GM10266 (cell line): ENCODE results near the gene SMAD3.
A peak's percentile ranks its signal among the peaks of the same experiment; 100 is the strongest.
"Not testable (repeated sequence)": the region's sequence is repeated elsewhere in the genome, so short reads cannot be mapped to it uniquely, and the experiment has no call there.

ENCODE experiments used
- DNase-seq: peaks from one replicate; pipeline ENCODE4 v3.0.0; 2012; ENCODE audit errors: extremely low spot score
- TF ChIP-seq, protein P1 (sequence below): IDR thresholded peaks from 2 replicates; pipeline ENCODE4 v1.5.1; 2012; ENCODE audit warnings: mild to moderate bottlenecking, low read depth; ENCODE audit not compliant: control insufficient read depth, insufficient read depth; ENCODE audit errors: missing control alignments

SMAD3 gene

DNA sequence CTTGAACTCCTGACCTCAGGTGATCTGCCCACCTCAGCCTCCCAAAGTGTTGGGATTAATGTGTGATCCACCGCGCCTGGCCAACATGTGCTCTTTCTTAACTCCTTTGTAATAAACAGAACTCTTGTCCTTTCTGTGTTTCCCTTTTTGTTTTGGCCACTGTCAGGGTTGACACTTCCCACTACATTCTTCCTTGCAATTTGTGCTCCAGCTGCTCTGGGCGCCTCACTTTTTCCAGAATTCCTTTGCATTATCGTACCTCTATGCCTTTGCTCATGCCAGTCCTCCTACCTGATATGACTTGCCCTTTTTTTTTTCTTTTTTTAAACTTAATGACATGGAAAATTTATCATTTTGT, 38.8 kb upstream of the SMAD3 start:
- TF ChIP-seq, protein P1, sequence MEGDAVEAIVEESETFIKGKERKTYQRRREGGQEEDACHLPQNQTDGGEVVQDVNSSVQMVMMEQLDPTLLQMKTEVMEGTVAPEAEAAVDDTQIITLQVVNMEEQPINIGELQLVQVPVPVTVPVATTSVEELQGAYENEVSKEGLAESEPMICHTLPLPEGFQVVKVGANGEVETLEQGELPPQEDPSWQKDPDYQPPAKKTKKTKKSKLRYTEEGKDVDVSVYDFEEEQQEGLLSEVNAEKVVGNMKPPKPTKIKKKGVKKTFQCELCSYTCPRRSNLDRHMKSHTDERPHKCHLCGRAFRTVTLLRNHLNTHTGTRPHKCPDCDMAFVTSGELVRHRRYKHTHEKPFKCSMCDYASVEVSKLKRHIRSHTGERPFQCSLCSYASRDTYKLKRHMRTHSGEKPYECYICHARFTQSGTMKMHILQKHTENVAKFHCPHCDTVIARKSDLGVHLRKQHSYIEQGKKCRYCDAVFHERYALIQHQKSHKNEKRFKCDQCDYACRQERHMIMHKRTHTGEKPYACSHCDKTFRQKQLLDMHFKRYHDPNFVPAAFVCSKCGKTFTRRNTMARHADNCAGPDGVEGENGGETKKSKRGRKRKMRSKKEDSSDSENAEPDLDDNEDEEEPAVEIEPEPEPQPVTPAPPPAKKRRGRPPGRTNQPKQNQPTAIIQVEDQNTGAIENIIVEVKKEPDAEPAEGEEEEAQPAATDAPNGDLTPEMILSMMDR, result no peak

DNA sequence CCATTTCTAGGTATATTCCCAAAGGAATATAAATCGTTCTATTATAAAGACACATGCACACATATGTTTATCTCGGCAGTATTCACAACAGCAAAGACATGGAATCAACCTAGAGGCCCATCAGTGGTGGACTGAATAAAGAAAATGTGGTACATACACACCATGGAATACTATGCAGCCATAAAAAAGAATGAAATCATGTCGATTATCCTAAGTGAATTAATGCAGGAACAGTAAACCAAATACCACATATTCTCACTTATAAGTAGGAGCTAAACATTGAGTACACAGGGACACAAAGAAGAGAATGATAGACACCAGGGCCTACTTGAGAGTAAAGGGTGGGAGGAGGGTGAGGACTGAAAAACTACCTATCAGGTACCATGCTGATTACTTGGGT, 37.0 kb upstream of the SMAD3 start:
- not testable (repeated sequence) for DNase-seq

More for the DNA sequence above, 38.8 kb upstream of the SMAD3 start:
- DNase-seq, result no peak

DNA sequence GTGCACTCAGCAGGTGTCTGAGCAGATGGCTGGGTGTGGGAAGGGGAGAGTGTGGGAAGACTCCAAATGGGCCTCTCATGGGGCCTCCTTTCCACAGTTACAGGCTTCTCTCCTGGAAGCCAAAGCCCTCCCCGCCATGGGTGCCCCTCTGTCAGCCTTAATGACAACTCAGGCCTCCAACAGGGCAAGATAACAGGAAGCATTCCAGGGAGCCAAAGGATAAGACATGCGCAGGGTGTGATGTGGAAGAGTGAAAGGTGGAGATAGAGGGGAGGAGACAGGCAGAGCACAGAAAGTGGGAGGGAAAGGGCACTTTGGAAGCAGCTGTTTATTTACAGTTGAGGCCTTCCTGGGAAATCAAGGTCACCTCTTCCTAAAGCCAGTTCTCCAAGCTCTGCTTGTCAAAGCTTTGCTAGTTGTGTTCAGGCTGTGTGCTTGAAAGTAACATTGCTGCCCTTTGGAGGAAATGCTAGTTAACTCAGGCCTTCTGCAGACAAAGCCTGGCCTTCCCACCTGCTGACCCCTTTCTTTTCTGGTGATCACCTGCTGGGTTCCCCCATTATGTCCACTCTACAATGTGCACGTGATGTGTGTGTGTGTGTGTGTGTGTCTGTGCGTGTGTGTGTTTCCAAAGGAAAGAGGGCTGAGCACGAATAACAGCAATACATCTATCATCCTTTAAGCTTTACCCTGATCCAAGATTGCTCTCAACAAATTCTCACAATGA, 35.2 kb upstream of the SMAD3 start:
- DNase-seq, result no peak

DNA sequence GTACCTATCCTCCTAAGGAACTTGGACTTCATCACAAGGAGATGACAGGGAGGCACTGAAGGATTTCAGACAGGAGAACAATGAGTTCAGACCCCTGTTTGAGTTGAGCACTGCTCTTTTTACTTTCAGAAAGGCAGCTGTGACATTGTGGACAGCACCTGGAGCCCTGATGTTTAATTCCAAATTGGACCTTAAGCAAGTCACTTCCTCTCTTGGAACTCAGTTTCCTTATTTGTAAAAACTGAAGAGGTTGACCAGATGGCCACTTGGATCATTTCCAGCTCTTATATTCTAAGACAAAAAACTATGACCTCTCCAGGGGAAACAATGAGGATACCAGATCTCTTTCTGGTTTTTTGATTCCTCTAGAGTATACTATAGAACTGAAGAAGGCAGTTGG, 34.1 kb upstream of the SMAD3 start:
- TF ChIP-seq, protein P1, result no peak
- DNase-seq, result no peak

More for the DNA sequence above, 35.2 kb upstream of the SMAD3 start:
- TF ChIP-seq, protein P1, result no peak

DNA sequence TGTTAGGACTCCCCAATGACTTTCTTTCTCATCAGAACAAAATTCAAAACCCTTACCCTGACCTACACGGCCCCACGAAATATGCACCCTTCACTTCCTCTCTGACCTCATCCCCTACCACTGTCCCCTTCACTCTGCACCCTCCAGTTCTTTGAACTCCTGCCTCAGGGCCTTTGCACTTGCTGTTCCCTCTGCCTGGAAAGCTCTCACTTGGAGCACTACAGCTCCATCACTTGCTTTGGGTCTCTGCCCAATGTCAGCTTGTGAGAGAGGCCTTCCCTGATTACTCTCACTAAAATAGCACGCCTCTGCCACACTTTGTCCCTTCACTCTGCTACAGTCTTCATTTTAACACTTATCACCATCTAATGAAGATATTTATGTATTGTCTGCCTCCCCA, 32.8 kb upstream of the SMAD3 start:
- TF ChIP-seq, protein P1, result no peak
- DNase-seq, result no peak

DNA sequence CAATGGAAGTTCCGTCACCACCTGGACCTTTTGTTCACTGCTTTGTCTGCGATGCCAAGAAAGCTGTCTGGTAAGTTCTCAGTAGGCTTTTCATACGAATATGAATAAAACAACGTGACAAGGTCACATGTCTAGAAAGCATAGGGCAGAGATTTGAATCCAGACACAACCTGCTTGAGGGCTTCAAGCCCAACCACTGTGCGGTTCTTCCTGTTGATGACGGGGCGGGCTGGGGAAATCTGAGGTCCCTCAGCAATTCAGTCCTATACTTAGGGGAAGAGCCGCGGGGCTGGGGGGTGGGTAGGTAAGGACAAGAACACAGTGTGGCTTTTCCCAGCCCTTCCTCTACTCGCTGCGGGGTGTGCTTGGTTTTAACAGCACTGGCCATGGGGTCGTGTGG, 32.4 kb upstream of the SMAD3 start:
- TF ChIP-seq, protein P1, result no peak
- DNase-seq, result no peak

DNA sequence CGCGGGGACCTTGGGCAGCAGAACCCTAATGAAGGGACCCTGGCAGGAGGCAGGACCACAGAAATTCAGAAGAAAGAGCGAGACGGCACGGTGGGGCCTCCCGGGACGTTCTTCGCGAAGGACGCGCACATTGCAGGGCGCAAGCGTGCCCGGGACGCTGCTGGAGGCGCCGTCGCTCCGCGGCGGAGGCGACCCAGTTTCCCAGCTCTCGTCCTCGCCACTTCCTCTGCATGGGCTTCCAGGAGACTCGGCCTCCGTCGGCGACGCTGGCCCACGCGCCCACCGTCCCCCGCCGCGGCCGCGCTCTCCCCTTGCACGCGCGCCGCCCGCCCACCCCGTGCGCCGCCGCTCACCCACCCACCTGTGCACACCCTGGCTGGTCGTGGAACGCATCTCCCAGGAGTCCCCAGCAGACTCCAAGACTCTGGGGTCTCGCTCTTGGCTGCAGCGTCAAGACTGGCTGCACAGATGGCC, 31.8 kb upstream of the SMAD3 start:
- TF ChIP-seq, protein P1, result peak; percentile 40
- no peak for DNase-seq

DNA sequence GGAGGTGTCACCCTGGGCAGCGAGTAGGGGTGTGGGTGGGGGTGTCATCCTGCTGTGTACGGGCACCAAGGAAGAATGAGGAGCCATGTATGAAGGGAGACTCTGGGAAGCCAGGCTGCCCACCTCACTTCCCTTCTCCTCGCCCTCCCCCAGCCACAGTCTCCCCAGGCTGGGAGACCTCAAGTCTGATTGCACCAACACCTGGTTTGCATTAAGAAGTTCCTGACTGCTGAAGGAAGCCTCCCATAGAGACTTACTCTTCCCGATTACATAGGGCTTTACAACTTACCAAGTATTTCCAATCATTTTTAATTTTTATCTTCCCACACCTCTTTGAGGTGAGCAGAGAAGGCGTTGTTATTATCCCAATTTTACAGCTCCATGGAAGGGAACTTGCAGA, 29.5 kb upstream of the SMAD3 start:
- DNase-seq, result no peak
- TF ChIP-seq, protein P1, result no peak
